Central memory CD8-positive, alpha-beta T cell (primary cell): ENCODE data around the gene CA6.

Experiments
- ATAC-seq: fragments of 150-1000 bp; cut with Tn5 transposase; replicated peaks from 2 replicates; pipeline ENCODE4 v1.10.0; 2022; ENCODE audit warnings: mild to moderate bottlenecking, moderate FRiP score, moderate number of reproducible peaks; ENCODE audit not compliant: poor library complexity, severe bottlenecking; ENCODE audit errors: extremely low read depth
- DNase-seq, 2 donors: peaks; one replicate each; pipeline ENCODE4 v3.0.0; 2021; ENCODE audit warnings: low spot score in 2 of 2
- H3K27ac Mint-ChIP-seq: one replicate; pipeline ENCODE4 v1.8.0; 2022; ENCODE audit warnings: low read depth, mild to moderate bottlenecking, moderate library complexity, mixed read lengths
- H3K27me3 Mint-ChIP-seq: one replicate; pipeline ENCODE4 v1.8.0; 2022; ENCODE audit warnings: mixed read lengths
- H3K36me3 Mint-ChIP-seq: one replicate; pipeline ENCODE4 v1.8.0; 2022; ENCODE audit warnings: mild to moderate bottlenecking, moderate library complexity, mixed read lengths; ENCODE audit not compliant: insufficient read depth
- H3K4me1 Mint-ChIP-seq: one replicate; pipeline ENCODE4 v1.8.0; 2022; ENCODE audit warnings: mixed read lengths
- H3K4me3 Mint-ChIP-seq: one replicate; pipeline ENCODE4 v1.8.0; 2022; ENCODE audit warnings: mild to moderate bottlenecking, moderate library complexity, mixed read lengths
- H3K9me3 Mint-ChIP-seq: one replicate; pipeline ENCODE4 v1.8.0; 2022; ENCODE audit warnings: mixed read lengths

Gene CA6

DNA sequence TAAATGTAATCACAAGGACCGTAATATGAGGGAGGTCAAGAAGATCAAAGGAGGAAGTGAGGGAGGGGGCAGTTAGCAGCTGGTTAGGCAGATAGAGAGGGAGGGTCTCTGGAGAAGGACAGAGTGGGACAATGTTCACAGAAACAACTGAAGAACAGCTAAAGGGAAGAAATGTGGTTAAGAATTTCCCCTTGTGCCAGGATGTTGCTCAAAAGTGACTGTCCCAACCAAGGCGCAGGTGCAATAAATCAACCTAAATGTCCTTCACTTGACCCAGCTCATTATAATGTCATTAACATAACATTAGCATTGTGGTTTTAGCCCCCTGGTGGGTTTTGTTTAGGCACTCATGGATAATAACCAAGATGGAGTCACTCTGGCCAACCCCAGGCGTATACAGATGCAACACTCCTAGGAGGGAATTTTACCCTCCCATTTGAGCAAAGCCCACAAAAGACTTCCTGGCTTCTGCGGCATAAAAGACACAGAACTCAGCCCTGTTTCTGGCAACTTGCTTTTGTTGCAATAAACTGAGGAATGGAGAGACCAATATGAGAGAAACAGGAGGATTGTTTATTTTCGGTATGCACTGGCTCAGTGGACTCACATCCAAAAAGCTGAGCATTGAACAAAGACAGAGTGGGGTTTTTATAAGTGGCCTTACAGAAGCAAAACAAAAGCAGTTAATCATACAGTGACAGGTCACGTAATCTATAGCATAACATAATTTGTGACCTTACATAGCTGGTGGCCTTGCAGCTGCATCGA, 7.3 kb upstream of the CA6 start:
- no peak overlapping the region for H3K27ac Mint-ChIP-seq

DNA sequence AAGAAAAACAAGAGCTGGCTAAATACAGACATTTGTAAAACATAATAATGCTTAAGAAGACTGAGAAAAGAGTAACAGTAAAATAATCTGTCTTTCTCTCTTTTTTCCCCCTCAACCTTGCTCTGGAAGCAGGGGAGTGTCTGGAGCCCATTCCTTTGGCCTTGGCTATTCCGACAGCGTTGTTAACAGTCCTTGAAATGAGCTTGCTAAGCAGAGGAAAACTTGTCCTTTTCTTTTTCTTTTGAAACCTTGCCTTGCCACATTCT, 6.7 kb upstream of the CA6 start:
- peaks cover 34% of the 10 kb centered on the region for H3K27me3 Mint-ChIP-seq
- H3K4me1 Mint-ChIP-seq: no peaks in the 10 kb centered on the region
- H3K27ac Mint-ChIP-seq: no peak overlapping the region
- ATAC-seq (no peak), DNase-seq (no peak)
- no peak overlapping the region for H3K4me3 Mint-ChIP-seq
- H3K36me3 Mint-ChIP-seq: no peaks in the 10 kb centered on the region
- H3K9me3 Mint-ChIP-seq: no peaks in the 10 kb centered on the region

More for the DNA sequence above, 7.3 kb upstream of the CA6 start:
- Mint-ChIP-seq H3K27me3 (peaks cover 32% of the 10 kb centered on the region), H3K9me3 (no peaks in the 10 kb centered on the region), H3K4me3 (no peak overlapping the region), H3K36me3 (no peaks in the 10 kb centered on the region), H3K4me1 (no peaks in the 10 kb centered on the region)
- ATAC-seq: no peak
- no peak for DNase-seq

DNA sequence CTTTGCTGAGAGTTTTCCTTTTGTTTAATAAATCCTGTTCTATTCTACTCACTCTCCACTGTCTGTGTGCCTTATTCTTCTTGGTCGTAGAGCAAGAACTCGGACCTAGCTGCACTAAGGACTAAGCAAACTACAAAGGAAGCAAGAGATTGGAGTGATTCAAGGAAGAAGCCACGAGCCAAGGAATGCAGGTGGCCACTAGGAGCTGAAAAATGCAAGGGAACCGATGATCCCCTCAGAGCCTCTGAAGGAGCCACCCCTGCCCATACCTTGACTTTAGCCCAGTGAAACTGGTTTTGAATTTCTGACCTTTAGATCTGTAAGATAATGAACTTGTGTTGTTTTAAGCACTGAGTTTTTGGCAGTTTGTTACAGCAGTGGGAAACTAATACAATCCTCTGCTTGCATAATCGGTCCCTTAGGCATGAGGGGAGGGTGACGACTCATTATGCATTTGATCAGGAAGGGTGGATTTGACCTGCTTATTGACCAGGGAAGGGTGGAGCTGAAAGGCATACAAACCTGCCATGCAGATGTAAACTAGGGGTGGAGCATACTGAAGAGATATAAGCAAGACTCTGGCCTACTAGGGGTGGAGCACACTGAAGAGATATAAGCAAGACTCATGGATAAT, 6.2 kb upstream of the CA6 start:
- no peak for DNase-seq
- Mint-ChIP-seq H3K9me3 (no peaks in the 10 kb centered on the region), H3K4me3 (no peak overlapping the region), H3K27ac (no peak overlapping the region), H3K4me1 (no peaks in the 10 kb centered on the region), H3K36me3 (no peaks in the 10 kb centered on the region), H3K27me3 (peaks cover 34% of the 10 kb centered on the region)
- ATAC-seq: no peak

DNA sequence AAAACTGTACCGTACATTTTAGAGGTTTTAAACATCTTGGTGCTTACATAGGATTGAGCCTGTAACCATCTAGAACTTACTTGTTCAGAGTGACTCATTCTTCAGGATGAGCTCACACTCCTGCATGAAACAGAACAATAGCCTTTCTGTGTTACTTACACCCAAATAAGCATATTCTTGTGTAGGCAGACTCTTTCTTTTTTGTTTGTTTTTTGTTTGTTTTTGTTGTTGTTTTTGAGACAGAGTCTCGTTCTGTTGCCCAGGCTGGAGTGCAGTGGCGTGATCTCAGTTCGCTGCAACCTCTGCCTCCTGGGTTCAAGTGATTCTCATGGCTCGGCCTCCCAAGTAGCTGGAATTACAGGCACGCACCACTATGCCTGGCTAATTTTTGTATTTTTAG, 3.8 kb upstream of the CA6 start:
- Mint-ChIP-seq H3K36me3 (no peaks in the 10 kb centered on the region), H3K9me3 (no peaks in the 10 kb centered on the region), H3K27me3 (peaks cover 34% of the 10 kb centered on the region), H3K4me3 (no peak overlapping the region), H3K27ac (no peak overlapping the region), H3K4me1 (peaks cover 3% of the 10 kb centered on the region)
- DNase-seq: no peak
- ATAC-seq: no peak

DNA sequence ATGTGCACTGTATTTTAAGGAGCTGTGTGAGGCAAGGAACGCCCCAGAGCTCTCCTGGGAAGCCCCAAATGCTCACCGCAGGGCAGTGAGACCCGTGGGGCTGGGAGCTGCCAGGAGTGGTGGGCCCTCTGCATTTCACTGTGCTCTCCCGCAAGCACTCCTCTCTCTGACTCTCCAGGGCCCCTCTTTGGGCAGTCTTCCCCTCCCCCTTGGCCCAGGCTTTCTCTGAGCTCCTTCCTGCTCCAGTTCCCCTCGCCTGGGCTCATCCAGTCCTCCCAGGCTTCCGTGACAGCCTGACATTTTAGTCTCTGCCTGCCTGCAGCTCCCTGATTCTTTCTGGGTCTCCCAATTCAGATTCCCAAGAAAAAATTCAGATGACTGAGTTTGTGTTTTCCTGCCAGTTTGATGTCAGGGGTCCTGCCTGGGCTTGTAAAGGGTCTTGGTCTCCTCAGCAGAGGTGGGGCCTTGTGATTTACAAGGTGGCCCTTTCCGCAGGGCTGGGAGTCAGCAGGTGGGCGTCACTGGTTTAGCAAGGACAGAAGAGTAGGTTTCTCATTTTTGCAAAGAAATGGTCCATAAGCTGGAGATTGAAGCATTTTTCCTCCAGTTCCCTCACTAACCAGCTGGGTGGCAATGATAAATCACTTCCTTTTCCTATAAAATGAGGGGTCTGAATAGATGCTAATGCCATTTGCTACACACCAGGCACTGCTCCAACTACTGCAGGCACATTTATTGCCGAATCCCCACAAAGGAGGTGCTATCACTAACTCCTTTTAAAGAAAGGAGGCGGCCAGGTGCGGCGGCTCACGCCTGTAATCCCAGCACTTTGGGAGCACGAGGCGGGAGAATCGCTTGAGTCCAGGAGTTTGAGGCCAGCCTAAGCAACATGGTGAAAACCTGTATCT, 1.9 kb upstream of the CA6 start:
- no peak for DNase-seq
- Mint-ChIP-seq H3K4me1 (peaks cover 12% of the 10 kb centered on the region), H3K9me3 (no peaks in the 10 kb centered on the region), H3K27ac (no peak overlapping the region), H3K36me3 (no peaks in the 10 kb centered on the region), H3K27me3 (peaks cover 34% of the 10 kb centered on the region), H3K4me3 (no peak overlapping the region)
- no peak for ATAC-seq

DNA sequence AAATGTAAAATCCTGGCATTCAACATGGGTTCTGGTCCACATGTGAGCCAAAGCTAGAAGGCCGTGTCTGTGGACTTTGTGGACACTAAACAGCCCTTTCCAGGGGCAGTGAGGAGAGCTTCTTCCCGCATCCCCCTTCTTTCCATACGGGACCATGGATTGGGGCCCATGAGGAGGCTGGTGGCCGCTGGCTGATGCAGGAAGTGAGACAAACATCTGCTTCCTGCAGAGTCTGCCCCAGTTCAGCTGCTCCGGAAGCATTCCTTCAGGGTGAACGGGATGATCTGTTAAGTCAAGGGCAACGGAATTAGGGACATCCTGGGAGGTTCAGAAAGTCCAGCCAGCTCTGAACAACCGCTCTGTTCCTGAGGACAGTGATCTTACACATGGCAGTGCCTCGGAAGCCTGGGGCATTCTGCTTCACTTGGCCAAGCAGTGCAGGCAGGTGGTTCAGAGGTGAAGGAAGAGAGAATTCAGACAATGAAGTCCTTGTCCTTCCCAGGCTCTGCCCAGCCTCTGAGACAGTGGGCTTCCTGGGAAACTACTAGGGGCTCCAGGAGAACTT, 1.5 kb downstream of the CA6 start:
- Mint-ChIP-seq H3K4me1 (peaks cover 12% of the 10 kb centered on the region), H3K27me3 (peaks cover 13% of the 10 kb centered on the region), H3K4me3 (no peak overlapping the region), H3K9me3 (no peaks in the 10 kb centered on the region), H3K27ac (no peak overlapping the region), H3K36me3 (no peaks in the 10 kb centered on the region)
- no peak for ATAC-seq
- no peak for DNase-seq

DNA sequence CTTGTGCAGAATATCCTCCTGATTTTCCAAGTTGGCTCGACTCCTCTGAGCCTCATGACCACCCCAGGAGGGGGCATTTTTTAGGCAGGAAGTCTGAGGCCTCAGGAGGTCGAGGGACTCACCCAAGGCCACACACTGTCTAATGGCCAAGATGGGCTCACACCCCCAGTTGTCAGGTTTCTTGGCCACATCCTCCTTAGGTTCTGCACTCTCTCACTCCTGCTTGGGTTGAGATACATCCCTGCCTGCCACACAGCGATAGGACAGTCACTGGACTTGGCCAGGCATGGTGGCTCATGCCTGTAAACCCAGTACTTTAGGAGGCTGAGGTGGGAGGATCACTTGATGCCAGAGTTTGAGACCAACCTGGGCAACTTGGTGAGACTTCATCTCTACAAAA, 4.6 kb downstream of the CA6 start:
- Mint-ChIP-seq H3K27me3 (no peaks in the 10 kb centered on the region), H3K36me3 (no peaks in the 10 kb centered on the region), H3K9me3 (no peaks in the 10 kb centered on the region), H3K27ac (no peak overlapping the region), H3K4me3 (no peak overlapping the region), H3K4me1 (peaks cover 12% of the 10 kb centered on the region)
- DNase-seq: no peak
- ATAC-seq: no peak

DNA sequence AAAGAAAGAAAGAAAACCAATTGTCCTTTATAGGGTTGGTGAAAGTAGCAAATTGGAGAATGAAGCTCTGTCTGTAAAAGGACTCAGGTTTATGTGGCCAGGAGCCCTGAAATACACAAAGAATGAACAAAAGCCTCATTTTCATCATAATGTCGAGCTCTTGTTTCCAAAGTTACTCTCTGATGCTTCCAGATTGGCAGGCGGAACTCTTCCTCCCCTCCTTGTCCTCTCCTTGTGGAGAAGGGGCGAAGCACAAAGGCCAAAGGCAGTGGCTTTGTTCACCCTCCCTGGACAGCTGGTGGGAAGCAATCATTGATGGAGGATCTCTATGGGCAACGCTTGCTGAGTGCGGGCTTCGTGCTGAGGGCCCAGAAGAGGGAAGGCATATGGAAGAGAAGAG, 5.6 kb downstream of the CA6 start:
- no peaks in the 10 kb centered on the region for H3K36me3 Mint-ChIP-seq
- no peaks in the 10 kb centered on the region for H3K27me3 Mint-ChIP-seq
- H3K4me3 Mint-ChIP-seq: no peak overlapping the region
- H3K27ac Mint-ChIP-seq: no peak overlapping the region
- DNase-seq (no peak), ATAC-seq (no peak)
- H3K4me1 Mint-ChIP-seq: peaks cover 12% of the 10 kb centered on the region
- no peaks in the 10 kb centered on the region for H3K9me3 Mint-ChIP-seq

DNA sequence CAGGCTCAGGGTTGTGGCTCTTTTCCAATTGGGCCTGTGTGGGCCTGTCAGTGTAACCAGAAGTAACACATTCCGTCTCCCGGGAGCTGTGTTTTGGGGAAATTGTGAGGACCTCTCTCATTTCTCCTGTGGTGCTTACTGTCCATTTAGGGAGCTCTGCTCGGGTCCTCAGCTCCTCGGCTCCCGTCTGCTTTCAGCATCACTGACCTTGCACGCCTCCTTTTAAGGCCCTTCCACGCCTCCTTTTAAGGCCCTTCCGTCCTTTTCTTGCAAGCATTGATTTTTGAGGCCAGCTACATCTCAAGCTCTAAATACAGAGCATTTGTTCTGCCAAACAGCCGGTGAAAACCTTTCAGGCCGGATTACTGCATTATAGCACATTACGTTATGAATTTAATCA, 9.7 kb downstream of the CA6 start:
- Mint-ChIP-seq H3K4me1 (no peaks in the 10 kb centered on the region), H3K4me3 (no peak overlapping the region), H3K27ac (no peak overlapping the region), H3K36me3 (no peaks in the 10 kb centered on the region), H3K9me3 (no peaks in the 10 kb centered on the region), H3K27me3 (peaks cover 8% of the 10 kb centered on the region)
- ATAC-seq: no peak
- no peak for DNase-seq

DNA sequence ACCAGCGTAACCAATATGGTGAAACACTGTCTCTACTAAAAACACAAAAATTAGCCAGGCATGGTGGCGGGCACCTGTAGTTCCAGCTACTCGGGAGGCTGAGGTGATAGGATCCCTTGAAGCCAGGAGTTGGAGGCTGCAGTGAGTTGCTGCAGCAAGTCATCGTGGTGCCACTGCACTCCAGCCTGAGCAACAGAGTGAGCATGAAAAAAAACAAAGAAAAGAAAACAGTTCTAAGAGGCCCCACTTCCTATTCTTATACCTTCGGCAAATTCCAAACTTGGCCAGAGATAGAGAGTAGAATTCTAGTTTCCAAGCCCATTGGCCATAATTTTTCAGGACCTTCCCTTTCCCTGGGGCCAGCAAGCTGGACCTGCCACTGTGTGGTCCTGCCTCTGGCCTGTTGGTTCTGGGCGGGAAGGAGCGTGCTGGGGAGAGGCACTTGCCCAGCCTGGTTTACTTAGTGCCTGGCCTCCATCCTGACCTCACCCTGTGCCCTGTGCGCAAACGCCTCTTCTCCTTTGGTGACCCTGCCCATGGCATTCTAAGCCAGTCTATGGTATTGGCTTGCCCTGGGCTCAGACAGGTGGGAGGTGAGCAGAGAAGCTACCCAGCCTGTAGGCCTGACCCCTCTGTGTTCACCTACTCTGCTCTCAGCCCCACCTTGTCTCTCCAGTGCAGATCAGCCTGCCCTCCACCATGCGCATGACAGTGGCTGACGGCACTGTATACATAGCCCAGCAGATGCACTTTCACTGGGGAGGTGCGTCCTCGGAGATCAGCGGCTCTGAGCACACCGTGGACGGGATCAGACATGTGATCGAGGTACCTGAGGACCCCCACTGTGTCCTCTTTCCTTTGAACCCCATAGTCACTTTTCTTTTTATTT, 11.0 kb downstream of the CA6 start:
- H3K4me3 Mint-ChIP-seq: no peak overlapping the region
- H3K9me3 Mint-ChIP-seq: no peaks in the 10 kb centered on the region
- H3K4me1 Mint-ChIP-seq: no peaks in the 10 kb centered on the region
- ATAC-seq: no peak
- no peak overlapping the region for H3K27ac Mint-ChIP-seq
- peaks cover 8% of the 10 kb centered on the region for H3K27me3 Mint-ChIP-seq
- no peaks in the 10 kb centered on the region for H3K36me3 Mint-ChIP-seq
- no peak for DNase-seq

DNA sequence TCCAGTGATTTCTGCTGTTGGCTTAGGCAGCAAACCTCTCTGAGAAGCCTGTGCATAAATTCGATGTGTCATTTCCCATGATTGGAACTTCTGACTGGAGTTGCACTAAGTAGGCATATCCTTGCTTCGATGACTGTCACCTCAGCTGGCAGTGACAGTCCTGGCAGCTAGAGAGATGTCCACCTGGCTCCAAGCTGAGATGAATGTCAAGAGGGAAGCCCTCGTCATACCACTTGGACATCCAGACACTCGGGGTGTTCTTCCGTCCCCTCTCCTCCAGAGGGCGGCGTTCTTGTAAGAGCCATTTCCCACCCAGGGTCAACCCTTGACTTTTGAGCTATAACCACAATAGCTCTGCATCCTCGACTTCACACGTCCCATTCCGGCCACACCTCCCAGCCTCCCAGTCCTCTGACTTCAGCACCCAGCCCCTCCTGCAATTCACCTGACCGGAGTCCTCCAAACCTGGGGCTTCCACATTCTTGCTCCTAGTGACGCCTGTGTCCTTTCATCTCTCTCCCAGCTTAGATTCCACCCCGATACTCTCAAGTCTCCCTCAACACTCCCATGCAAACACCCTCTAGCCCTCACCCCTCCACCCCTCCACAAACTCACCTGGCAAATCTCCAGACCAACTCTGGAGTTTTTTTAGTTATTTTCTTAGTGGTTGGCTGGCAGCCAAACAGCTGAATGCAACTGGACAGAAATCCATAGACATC, 17.3 kb downstream of the CA6 start:
- Mint-ChIP-seq H3K36me3 (peaks cover 5% of the 10 kb centered on the region), H3K4me1 (peaks cover 7% of the 10 kb centered on the region), H3K27ac (no peak overlapping the region), H3K4me3 (peak overlapping the region; percentile 25), H3K27me3 (no peaks in the 10 kb centered on the region), H3K9me3 (no peaks in the 10 kb centered on the region)
- no peak for DNase-seq
- no peak for ATAC-seq
